Measurements from ENCODE around the gene CFAP74.
A peak's percentile ranks its signal among the peaks of the same experiment; 100 is the strongest.

The CFAP74 gene

DNA sequence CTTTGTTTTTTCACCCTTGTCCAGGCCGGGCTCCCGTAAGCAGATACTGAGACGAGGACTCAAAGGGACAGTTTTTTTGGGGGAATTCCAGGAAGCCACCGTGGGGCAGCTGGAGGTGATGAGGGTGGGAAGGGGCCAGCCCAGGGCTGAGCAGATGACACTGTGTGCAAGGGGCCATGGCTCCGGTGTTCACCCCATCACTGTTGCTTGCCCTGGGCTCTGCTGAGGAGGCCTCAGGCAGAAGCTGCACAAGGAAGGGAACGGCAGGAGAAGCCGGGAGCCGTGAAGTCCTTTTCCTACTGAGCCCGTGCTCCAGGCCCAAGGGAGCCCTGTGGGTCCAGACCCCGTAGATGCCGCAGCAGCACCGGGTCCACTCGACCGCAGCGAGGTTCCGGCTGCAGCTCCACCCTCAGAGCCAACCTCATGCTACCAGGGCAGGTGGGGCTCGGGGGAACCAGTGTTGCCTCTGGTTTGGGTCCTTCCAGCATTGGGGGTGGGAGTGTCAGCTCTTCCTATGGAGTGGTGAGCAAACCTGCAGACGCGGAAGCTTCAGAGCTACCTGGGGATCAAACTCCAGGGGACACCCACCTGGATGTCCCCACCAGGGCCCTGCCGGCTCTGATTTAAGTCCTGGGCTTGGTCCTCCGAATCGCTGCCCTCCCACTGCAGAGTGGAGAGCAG is 92.8 kb downstream of the CFAP74 start:
- Histone ChIP-seq H3K4me3 (no peak overlapping the region), H3K27ac (no peak overlapping the region)

DNA sequence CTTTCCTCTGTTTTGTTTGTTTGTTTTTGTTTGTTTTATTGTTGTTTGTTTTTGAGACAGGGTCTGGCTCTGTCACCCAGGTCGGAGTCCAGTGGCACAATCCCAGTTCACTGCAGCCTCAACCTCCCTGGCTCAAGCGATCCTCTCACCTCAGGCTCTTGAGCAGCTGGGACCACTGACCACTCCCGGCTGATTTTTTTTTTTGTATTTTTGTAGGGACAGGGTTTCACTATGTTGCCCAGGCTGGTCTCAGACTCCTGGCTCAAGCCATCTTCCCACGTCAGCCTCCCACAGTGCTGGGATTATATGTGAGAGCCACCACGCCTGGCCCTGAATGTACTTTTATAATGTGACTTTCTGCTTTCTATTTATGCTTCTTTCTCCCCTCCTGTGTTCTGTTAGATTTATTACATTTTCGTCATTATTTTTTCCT is 93.5 kb downstream of the CFAP74 start:
- H3K27ac ChIP-seq, result peak overlapping the region in 11 of 21 experiments; percentile 75 to 96 (median 91)

DNA sequence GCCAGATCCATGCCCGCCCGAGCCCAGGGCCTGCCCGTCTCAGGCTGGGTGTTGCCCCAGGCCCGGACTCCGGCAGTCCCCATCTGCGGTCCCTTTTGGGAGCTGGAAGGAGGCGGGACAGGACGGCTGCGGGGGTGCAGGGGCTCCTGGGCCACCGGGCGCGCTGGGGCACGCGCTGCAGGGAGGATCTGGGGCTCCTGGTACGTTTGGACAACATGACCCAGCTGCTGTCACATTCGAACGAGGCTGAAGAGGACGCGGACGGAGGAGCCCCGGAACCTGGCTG is 95.1 kb downstream of the CFAP74 start:
- H3K4me3 ChIP-seq, result peak overlapping the region; percentile 63 to 79 (median 71)
- peak overlapping the region in 20 of 21 experiments; percentile 83 to 96 (median 93) for H3K27ac ChIP-seq

More for the DNA sequence above, 93.5 kb downstream of the CFAP74 start:
- peak overlapping the region; percentile 63 to 79 (median 71) for H3K4me3 ChIP-seq

DNA sequence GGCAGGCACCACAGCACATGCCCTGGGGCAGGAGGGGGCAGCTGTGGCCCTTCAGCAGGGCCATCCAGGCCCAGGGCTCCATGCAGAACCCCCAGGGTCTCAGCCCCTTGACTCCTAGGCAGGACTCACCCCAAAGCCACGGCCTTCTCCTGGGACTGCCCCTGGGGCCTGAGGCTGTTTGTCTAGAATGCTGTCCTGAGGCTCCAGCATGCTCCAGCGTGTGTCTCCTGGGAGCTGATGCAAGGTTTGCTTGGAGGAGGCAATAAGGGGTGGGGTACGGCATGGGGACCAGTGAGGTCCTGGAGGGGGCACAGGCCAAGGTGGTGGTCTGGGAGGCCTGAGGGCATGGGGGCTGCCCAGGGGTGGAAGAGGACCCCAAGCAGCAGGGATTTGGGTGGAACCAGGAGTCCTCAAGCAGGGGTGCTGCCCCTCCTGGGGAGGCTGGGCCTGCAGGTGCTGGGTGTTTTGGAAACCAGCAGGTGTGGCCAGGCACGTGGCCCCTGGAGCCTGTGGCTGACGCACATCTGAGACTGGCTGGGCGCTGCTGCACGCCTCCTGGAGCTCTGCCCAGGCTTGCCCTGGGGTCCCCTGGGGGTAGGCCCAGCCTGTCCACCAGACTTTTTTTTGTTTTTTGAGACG is 96.4 kb downstream of the CFAP74 start:
- Histone ChIP-seq H3K4me3 (no peak overlapping the region), H3K27ac (peak overlapping the region in 6 of 21 experiments; percentile 7 to 96 (median 16))

DNA sequence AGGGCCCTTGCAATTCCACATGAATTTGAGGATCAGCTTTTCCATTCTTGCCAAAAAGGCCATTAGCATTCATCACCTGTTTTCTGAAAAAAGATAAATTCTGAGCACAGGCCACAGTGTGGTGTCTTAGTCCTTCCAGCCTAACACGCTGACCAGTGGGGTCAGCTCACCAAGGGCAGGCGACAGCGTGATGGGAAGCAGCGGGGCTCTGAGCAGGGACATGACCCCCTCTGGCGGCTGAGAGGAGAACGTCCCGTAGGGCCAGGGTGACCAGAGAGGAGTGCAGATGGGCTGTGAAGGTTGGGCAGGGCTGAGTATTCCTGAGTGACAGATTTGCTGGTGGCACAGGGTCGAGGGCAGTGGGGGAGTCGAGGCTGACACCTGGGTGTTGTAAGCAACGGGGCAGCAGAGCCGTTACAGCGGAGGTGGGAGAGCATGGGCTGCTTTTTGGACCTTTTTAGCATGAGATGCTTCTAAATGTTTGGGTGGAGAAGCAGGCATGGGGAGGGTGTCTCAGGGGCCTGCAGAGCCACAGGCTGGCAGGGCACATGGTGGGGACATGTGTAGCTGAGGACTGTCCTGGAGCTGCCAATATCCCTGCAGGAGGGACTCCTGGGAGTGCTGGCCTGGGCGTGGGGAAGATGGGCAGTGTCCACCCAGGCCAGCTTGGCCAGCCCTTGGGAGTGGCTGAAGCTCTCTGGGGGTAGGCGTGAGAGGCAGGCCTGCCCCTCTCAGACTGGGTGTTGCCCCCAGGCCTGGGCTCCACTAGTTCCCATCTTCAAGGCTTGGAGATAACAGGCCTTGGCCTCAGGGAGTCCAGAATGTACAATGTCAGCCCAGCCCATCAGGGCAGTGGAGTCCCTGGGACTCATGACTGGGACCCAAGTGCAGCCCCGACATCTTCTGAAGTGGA is 97.1 kb downstream of the CFAP74 start:
- H3K4me3 ChIP-seq, result no peak overlapping the region
- H3K27ac ChIP-seq, result peak overlapping the region in 3 of 21 experiments; percentile 7 to 17 (median 12)

DNA sequence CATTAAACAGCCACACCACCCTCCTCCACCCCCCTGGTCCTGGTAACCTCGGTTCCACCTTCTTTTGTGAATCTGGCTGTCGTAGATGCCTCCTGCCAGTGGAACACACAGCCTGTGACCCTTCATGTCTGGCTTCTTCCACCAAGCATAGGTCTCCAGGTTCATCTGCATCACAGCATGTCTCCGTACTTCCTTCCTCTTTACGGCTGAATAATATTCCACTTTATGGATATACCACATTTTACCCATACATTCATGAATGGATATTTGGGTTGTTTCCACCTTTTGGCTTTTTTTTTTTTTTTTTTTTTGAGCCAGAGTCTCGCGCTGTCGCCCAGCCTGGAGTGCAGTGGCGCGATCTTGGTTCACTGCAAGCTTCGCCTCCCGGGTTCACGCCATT is 100.4 kb downstream of the CFAP74 start:
- H3K4me3 ChIP-seq, result no peak overlapping the region
- no peak overlapping the region for H3K27ac ChIP-seq

DNA sequence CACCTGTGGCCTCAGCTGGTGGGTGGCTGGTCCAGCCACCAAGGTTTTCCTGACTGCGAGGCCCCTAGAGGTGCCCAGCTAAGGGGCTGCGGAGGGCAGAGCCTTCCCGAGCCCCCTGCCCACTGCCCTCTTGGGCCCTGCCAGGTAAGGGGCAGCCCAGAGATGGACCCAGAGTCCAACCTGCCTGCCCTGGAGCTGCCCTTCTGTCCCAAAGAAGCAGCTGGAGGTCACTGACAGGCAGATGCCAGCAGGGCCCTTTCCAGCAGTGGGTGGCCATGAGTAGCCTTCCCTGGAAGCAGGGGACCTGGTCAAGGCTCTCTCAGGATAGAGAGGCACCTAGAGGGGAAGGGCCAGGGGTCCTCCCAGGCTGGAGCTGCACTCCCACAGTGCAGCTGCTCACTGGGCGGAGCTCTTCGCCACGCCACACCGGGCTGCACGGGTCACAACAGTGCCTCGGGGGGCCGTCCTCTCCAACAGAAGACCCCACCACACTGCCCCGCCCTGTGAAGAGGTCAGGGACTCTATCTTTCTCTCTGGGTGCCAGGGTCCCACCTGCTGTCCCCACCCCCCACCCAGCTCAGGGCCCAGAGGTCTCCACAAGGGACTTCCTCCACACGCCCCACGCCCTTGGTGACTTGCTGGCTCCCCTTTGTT is 101.8 kb downstream of the CFAP74 start:
- H3K4me3 ChIP-seq, result no peak overlapping the region
- no peak overlapping the region for H3K27ac ChIP-seq

DNA sequence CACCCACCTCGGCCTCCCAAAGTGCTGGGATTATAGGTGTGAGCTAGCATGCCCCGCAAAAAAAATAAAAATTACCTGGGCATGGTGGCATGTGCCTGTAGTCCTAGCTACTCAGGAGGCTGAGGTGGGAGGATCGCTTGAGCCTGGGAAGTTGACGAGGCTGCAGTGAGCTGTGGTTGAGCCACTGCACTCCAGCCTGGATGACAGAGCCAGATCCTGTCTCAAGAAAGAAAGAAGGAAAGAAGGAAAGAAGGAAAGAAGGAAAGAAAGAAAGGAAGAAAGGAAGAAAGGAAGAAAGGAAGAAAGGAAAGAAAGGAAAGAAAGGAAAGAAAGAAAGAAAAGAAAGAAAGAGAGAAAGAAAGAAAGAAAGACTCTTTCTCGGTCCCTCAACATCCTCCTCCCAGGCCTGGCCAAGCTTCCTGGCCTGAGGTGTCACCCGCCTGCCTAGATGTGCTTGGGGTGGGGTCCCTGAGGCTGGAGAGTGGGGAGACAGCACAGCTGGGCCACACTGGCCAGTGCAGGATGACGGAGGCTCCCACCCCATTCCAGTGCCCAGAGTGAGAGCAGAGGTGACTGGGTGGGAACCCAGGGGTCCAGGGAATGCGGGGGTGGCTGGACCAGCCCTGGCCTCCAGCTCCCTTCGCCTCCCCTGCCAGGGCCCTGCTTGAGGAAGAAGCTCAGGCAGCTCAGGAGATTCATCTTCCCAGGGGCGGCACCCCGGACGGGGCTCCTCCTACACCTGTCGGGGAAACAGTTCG is 102.5 kb downstream of the CFAP74 start:
- Histone ChIP-seq H3K4me3 (no peak overlapping the region), H3K27ac (no peak overlapping the region)

DNA sequence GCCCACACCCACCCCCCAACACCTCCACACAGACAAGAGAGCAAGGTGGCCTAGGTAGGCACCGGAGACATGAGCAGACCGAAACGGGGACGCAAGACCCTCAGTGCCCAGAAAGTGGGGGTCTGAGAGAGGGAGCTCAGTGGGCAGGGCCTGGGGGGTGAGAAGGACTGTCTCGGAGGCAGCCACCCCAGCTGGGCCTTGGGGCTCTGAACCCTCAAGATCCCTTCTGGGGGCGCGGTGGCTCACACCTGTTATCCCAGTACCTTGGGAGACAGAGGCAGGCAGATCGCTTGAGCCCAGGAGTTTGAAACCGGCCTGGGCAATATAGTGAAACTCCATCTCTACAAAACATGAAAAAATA is 103.6 kb downstream of the CFAP74 start:
- no peak overlapping the region for H3K4me3 ChIP-seq
- no peak overlapping the region for H3K27ac ChIP-seq

DNA sequence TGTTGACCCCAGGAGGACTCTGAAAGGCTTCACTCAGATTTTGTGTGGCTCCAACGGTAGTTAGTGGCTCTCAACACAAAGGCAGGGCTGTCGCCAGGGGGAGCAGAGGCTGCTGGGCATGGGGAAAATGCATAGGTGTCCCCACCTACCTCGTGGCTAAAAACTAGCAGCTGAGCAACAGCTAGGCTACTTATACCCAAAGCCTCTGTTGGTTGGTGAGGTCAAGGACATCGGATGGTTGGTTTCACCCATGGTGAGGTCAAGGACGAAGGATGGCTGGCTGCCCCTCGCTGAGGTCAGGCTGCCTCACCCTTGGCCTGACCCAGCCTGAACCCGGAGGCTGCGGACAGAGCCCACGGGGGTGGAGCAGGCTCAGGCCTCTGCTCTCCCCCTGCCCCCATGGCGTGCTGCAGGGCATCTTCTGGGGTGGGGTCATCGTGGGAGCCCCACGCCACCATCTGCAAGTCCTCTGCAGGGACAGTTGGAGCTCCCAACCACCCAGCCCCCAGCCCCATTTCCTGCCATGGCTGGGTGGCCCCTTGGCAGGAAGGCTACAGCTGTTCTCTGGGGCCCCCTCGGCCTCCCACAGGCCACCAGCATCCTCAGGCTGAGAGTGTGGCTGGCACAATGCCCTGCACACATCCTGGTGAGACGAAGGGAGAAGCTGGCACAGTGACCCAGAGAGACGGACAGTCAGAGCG is 104.2 kb downstream of the CFAP74 start:
- no peak overlapping the region for H3K4me3 ChIP-seq
- H3K27ac ChIP-seq, result no peak overlapping the region

DNA sequence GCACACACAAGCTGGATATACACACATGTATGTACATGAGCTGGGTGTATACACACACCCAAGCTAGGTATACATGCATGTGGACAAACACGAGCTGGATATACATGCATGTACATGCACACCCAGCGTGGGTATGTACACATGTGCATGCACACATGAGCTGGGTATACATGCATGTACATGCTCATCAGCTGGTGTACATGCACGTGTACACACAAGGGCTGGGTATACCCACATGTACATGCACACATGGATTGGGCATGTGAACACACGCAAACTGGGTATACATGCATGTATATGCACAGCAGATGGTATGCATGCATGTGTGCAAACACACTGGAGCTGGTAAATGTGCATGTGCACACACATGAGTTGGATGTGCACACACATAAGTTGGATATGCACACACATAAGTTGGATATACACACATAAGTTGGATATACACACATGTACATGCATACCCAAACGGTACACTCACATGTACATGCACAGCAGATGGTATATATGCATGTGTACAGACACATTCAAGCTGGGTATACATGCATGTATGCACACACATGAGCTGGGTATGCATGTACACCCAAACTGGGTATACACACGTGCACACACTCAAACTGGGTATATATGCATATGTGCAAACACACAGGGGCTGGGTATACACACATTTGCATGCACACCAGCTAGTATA is 105.2 kb downstream of the CFAP74 start:
- Histone ChIP-seq H3K27ac (no peak overlapping the region), H3K4me3 (no peak overlapping the region)

DNA sequence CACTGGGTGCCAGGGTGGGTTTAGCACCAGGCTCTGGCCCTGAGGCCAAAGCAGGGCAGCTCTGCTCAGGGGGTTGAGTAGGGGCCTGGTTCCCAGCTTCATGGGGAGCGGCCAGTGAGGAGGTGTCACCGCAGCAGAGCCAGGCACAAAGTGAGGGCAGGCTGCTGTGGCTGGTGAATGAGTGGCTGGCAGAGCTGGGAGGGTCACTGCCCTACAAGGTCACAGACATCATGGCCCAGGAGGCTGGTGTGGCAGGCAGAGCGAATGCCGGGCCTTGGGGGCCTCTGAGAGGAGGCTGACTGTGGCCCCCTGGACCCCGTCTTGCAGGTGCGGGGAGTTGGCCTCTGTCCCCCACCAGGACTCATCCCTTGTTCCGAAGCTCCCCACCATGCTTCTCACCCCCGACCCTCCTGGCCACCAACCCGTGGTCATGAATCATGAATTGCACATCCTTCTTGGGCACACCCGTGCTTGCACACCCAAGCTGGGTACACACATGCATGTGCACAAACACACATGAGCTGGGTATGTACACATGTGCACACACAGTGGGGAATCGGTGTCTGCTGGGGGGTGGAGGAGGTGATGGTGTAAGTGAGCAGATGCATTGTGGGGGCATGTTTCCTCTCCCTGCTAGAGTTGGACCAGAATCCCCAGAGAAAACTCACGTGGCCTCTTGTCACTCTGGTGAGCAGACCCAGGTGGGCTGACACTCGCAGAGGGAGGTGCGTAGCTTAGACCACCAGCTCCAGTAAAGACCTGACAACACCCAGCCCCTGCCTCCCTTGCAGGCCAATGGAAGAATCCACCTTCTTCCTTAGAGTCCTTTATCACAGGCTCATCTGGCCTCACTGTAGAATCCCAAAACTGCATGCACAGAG is 107.9 kb downstream of the CFAP74 start:
- Histone ChIP-seq H3K4me3 (no peak overlapping the region), H3K27ac (peak overlapping the region in 2 of 21 experiments; percentile 27 to 37)

DNA sequence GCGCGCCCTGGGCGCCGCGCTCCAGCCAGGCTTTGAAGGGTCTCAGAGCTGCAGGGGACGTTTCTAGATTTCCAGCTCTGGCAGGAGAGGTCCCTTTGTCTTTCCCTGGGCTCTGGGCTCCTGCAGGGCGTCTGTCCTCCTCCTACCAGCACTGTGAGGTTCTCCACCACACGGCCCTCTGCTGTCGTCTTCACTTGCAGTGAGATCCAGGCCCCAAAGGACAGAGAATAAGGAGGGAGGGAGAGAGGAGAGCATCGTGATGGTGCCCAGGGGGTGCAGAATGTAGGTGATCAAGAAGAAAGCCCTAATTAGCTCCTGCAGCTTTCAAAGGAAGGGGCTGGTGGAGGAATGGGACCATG is 108.5 kb downstream of the CFAP74 start:
- Histone ChIP-seq H3K27ac (peak overlapping the region in 2 of 21 experiments; percentile 27 to 37), H3K4me3 (peak overlapping the region in 1 of 7 experiments; percentile 0)

DNA sequence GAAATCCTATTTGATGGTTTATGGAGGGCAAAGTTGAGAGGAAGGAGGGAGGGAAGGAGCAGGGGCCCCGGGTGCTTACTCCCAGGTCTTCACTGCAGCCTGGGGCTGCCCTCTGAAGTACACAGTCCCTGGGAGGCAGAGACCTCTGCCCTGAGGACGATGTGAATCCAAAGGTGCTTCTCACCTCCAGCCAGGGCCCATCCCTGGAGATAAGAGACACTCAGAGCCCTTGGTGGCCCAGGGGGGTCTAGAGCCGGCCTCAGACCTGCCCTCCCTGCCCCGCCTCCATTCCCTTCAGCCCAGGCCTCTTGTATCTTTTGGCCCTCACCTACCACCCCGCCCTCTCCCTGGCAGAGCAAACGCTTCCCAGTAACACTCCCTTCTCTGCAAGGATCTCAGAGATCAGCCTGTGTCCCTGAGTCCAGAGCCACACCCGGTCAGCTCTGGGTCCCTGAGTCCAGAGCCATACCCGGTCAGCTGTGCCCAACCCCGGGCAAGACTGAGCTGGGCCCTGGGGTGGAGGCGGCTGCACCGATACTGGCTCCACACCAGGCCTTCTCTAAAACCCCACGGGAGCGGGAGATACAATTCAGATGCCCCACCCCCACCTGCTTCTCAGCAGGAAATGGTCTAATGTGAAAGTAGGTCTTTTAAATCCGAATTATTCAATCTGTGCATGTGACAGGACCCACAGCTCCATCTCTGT is 109.1 kb downstream of the CFAP74 start:
- Histone ChIP-seq H3K27ac (peak overlapping the region in 4 of 21 experiments; percentile 26 to 49 (median 38)), H3K4me3 (peak overlapping the region in 1 of 7 experiments; percentile 0)

DNA sequence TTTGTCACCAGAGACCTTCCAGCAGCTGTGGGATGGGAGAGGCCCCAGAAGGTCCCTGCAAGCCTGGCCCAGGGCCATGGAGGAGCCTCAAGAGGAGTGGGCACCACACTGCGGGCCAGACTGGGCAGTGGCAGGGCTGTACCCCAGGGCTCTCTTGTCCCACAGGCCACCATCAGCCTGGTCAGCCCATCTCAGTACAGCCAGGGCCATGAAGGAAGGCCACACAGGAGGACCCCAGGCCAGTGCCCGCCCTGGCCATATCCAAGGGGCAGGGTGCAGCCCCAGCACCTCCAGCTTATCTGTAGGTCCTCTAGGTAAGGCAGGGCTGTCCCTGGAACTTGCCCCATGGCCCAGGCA is 109.6 kb downstream of the CFAP74 start:
- H3K27ac ChIP-seq, result peak overlapping the region in 4 of 21 experiments; percentile 2 to 49 (median 32)
- H3K4me3 ChIP-seq, result no peak overlapping the region

DNA sequence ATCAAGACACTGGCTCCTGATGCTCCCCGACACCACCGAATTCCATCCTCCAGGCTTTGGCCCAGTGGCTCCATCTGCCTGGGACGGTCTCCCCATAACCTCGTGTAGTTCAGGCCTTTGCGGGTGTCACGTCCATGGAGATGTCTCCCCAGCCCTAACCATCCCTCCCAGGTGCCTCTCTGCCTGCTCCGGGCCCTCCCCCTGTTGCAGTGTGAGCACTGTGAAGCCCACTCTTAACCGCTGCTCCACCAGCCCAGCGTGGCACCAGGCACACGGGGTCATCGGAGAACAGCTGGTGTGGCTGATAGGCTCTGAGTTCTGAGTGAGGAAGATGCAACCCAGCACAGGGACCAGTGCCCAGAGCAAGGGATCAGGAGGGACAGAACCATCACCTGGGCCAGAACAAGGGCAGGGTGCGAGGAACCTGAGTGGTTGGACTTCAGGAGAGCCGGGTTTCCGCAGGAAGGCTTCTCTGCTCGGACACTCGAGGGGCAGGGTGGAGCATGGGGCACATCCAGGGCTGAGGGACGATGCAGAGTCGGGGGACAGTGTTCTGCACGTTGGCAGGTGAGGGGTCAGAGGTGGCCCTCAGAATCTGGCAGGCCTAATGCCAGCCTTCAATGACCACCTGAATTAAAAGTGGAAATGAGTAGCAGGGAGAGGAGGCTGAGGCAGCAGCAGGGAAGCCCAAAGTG is 110.1 kb downstream of the CFAP74 start:
- Histone ChIP-seq H3K4me3 (no peak overlapping the region), H3K27ac (peak overlapping the region in 4 of 21 experiments; percentile 2 to 97 (median 38))
